ENCODE data around the gene MMP17. TPM values are rescaled to one million over a fixed set of nuclear protein-coding genes. Genes with fewer than 3 reads are reported as not detected.

Gene MMP17
- polyA plus RNA-seq, 1 of the 3 experiments (the other 2 are of a cell fraction): 14.0 TPM

GRCh38 chr12:131894313-131894860, 66.2 kb downstream of the MMP17 start, which contains the start of gene ULK1:
ULK1 (plus strand) TSS chr12:131894622; CDS start chr12:131895002, 380 bp downstream.
- peak within 1 kb of the TSS; percentile 99 for H3K4me2 ChIP-seq
- peak within 1 kb of the TSS; percentile 72 for H3K9ac ChIP-seq
- peak; percentile 100 for DNase-seq
- H3K9me3 ChIP-seq: no peaks in the 10 kb centered on the region
- peaks cover 2% of the 10 kb centered on the region for H3F3A ChIP-seq (replicated peaks; ENCODE audit: insufficient read depth)
- peaks cover 8% of the 10 kb centered on the region for H4K20me1 ChIP-seq (ENCODE audit: insufficient read depth)
- peaks cover 19% of the 10 kb centered on the region for H3K79me2 ChIP-seq (ENCODE audit: insufficient read depth)
- no peaks in the 10 kb centered on the region for H3K27me3 ChIP-seq (ENCODE audit: insufficient read depth)
- 2% methylated on average over 22 of the region's 64 CpGs for WGBS (ENCODE audit: low lambda C conversion rate)
- no peak within 1 kb of the TSS for H2AFZ ChIP-seq (ENCODE audit: low read depth)
- peak within 1 kb of the TSS; percentile 62 to 72 for H3K4me3 ChIP-seq (ENCODE audit: low read depth in 2 of 2, low read length in 1 of 2)
- ChIA-PET CTCF (no interaction called here), POLR2A (interaction anchor here (0.5 kb wide), 1 partner anchor 184 kb away, joined by 3 read pairs; the partner anchor contains the start of gene SFSWAP)
- H3K9me2 ChIP-seq: no peaks in the 10 kb centered on the region
- peaks cover 3 to 8% of the 10 kb centered on the region in 2 experiments for H3K36me3 ChIP-seq (replicated peaks in 1 of 2; ENCODE audit: control insufficient read depth in 1 of 2, insufficient read depth in 2 of 2, low read length in 1 of 2)
- H3K4me1 ChIP-seq (ENCODE audit: control insufficient read depth in 1 of 2, insufficient read depth in 2 of 2, low read depth in 1 of 2, low read length in 1 of 2): peaks cover 7 to 18% of the 10 kb centered on the region in 2 experiments; a peak in 1 of 4 replicates
- H3K27ac ChIP-seq (ENCODE audit: low read depth in 2 of 2, low read length in 1 of 2): peak within 1 kb of the TSS in 1 of 2 experiments; percentile 65; a peak in 2 of 4 replicates
- TF ChIP-seq GATA2 (CRISPR knock-in tag; IDR thresholded peaks at IDR 0.05) (no peak), MEF2A (IDR thresholded peaks at IDR 0.05; ENCODE audit: borderline replicate concordance, low read depth) (no peak), RXRA (IDR thresholded peaks at IDR 0.05; ENCODE audit: borderline replicate concordance, low read depth) (no peak), TAF1 (IDR thresholded peaks at IDR 0.05; ENCODE audit: borderline replicate concordance, low read depth, low read length) (peak; percentile 85), MXI1 (IDR thresholded peaks at IDR 0.05; ENCODE audit: low read depth, low read length) (peak; percentile 34; the same call in 1 of the 2 replicates), USF2 (IDR thresholded peaks at IDR 0.05; ENCODE audit: borderline replicate concordance, low read depth, low read length) (no peak), PBX3 (IDR thresholded peaks at IDR 0.05) (no peak), SIN3A (IDR thresholded peaks at IDR 0.05; ENCODE audit: borderline replicate concordance, low read depth, low read length) (peak; percentile 68; the same call in 1 of the 2 replicates), TCF12 (IDR thresholded peaks at IDR 0.05) (no peak), TEAD4 (IDR thresholded peaks at IDR 0.05; ENCODE audit: borderline replicate concordance, insufficient read depth) (no peak), FOSL2 (IDR thresholded peaks at IDR 0.05; ENCODE audit: borderline replicate concordance, low read depth) (no peak), CHD2 (IDR thresholded peaks at IDR 0.05; ENCODE audit: low read length, partially characterized antibody) (no peak), SMC3 (IDR thresholded peaks at IDR 0.05; ENCODE audit: low read depth, low read length) (no peak), ZBTB33 (IDR thresholded peaks at IDR 0.05; ENCODE audit: borderline replicate concordance, low read depth) (no peak), EZH2phosphoT487 (IDR thresholded peaks at IDR 0.05; ENCODE audit: borderline replicate concordance, low read depth) (no peak), RAD21 (IDR thresholded peaks at IDR 0.05; ENCODE audit: low read length) (no peak), CTCF (IDR thresholded peaks at IDR 0.05) (no peak), POLR2AphosphoS5 (IDR thresholded peaks at IDR 0.05; ENCODE audit: low read depth, low read length) (peak; percentile 91), FOXM1 (IDR thresholded peaks at IDR 0.05; ENCODE audit: low read depth) (no peak), REST (IDR thresholded peaks at IDR 0.05; ENCODE audit: low read depth, low read length) (no peak), NFIC (IDR thresholded peaks at IDR 0.05; ENCODE audit: borderline replicate concordance) (no peak), FOXJ3 (CRISPR knock-in tag; IDR thresholded peaks at IDR 0.05) (no peak), ELF1 (IDR thresholded peaks at IDR 0.05) (no peak), EP300 (IDR thresholded peaks at IDR 0.05; ENCODE audit: borderline replicate concordance in 1 of 2, low read depth in 1 of 2, low read length in 1 of 2) (no peak)
